Right forelimb (tissue), 1 donor: ENCODE data around the gene TPRN.

Experiments used
- DNase-seq: peaks from one replicate; pipeline ENCODE4 v3.0.0-alpha.2; 2018

The TPRN gene

DNA sequence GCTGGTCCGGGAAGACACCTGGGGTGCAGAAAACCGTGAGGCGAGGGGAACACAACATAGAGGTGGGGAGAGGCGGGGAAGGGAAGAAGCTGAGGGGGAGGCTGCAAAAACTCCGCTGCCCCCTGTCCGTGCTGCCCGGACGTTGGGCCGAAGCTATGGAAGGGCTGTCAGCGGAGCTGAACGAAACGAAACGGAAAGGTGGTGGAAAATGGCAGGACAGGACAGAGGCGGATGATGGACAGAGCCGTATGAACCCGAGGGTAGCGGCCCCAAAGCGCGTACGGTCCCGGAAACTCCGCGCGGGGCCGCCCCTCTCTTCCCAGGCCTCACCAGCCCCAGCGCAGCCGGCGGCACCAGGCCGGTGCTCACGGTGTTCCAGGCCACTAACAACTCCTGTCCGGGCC, 12.5 kb downstream of the TPRN start:
- DNase-seq = no peak

GRCh38 chr9:137187386-137187785, 13.2 kb downstream of the TPRN start:
- no peak for DNase-seq

- no peak for DNase-seq
These were observed 14.2 kb downstream of the TPRN start for GRCh38 chr9:137186385-137186784.

DNA sequence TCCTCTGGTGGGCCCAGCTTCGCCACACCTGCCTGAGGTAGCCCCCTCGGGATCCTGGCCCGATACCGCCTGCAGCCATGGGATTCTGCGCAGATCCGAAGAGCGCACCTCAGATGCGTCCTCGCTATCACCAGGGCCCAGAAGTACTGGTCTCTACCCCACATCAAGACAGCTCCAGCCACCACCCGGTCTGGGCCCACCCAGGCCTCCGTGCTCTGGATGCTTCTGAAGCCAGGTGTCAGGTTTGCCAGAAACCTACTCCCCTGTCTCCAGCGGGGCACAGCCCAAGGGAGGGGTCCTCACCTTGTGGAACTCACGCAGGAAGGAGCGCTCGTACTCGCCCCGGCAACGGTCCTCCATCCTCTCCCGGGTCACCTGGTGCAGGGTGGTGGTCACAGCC, 14.6 kb downstream of the TPRN start:
- no peak for DNase-seq

DNA sequence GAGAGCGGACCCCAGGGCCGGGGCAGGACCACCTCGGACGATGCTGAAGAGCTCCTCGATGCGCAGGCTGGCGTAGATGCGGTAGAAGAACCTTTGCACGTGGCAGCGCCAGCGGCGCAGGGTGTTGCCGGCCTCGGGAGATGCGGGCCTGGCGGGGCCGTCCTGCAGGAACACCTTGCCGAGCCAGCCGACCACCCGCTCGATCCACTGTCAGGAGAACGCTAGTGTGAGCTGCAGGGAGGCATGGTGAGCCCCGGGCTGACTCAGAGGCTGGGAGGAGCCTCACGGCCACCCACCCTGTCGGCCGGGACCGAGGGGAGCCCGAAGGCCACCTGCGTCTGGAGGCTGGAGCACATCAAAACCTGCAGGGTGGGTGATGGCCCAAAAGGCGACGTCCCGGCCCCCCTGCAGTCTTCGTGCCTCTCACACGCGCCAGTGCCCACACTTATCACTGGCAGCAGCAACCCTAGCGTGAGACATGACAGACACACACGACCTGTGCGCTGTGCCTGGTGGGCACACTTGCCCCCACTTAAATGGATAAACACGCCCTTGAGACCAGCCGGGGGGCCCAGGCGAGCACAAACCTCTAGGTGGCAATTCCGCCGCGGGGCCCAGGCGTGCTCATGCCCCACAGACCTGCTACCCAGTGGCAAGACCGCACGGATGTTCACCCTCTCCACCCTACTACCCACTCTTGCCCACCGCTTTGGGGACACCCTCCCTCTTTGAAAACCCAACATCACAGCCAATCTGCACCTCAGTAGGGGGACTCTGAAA, 15.5 kb downstream of the TPRN start:
- no peak for DNase-seq

DNA sequence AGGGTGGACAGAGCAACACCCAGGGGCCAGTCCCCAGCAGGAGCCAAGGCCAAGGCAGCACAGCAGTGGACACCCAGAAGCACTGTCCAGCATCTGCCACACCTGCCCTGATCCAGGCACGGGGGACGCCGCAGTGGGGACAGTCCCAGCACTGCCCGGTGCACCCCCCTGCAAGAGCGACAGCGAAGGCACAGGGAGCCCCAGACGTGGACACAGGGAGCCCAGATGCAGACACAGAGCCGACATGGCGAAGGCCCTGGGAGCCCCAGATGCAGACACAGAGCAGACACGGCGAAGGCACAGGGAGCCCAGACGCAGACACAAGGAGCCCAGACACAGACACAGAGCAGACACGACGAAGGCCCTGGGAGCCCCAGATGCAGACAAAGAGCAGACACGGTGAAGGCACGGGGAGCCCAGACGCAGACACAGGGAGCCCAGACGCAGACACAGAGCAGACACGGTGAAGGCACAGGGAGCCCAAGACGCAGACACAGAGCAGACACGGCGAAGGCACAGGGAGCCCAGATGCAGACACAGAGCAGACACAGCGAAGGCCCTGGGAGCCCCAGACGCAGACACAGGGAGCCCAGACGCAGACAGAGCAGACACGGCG, 16.5 kb downstream of the TPRN start:
- no peak for DNase-seq

DNA sequence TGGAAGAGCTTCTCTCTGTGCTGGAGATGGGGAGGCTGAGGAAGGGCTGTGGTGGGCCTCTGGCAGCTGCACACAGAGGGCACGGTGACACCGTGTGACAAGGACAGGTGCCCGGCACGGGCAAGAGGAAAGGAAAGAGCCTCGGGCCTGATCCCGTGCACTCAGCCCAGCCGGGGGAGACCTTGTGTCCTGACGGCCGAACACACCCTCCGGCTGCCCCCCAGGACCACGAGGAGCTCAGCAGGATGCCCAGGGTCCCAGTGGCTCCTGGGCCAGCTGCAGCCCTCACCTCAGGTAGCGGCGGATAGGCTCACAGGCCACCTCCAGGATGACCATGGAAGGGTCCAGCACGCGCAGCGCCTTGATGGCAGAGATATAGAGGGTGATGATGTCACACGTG, 17.7 kb downstream of the TPRN start:
- DNase-seq = no peak

DNA sequence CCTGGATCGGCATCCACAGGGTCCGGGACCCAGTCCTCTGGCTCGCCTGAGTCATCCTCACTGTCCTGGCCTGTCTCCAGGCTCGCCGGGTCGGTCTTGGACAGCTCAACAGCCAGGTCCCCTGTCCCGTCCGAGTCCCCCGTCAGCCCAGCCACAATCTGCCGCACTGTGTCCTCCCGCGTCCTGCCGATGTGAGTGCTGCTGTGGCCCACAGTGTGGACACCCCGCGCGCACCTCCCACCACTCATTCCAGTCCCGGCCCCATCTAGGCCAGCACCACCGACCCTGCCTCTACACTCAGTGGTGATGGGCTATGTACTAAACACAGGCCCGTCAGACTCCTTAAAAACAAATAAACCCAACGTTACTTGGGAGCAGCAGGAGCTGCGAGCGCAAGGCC, 18.9 kb downstream of the TPRN start:
- DNase-seq = no peak

DNA sequence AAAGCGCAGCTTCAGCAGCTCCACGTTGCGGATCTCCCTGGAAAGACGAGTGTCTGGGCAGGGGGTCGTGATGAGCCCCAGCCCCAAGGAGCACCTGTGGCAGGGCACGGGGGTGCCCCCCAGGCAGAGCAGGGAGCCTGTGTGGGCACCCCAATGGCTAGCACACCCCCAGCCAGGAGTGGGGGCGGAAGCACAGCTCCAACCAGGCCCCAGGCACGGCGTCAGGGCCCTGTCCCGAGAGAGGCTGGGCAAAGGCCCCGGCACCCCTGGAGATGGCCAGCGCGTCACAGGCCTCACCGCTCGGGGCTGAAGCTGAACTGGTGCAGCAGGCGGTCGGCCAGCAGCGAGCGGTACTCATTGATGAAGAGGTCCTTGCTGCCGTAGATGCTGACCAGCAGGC, 20.1 kb downstream of the TPRN start:
- DNase-seq = no peak

GRCh38 chr9:137179761-137180160, 20.8 kb downstream of the TPRN start:
- no peak for DNase-seq

GRCh38 chr9:137178939-137179630, 21.5 kb downstream of the TPRN start:
- no peak for DNase-seq

DNA sequence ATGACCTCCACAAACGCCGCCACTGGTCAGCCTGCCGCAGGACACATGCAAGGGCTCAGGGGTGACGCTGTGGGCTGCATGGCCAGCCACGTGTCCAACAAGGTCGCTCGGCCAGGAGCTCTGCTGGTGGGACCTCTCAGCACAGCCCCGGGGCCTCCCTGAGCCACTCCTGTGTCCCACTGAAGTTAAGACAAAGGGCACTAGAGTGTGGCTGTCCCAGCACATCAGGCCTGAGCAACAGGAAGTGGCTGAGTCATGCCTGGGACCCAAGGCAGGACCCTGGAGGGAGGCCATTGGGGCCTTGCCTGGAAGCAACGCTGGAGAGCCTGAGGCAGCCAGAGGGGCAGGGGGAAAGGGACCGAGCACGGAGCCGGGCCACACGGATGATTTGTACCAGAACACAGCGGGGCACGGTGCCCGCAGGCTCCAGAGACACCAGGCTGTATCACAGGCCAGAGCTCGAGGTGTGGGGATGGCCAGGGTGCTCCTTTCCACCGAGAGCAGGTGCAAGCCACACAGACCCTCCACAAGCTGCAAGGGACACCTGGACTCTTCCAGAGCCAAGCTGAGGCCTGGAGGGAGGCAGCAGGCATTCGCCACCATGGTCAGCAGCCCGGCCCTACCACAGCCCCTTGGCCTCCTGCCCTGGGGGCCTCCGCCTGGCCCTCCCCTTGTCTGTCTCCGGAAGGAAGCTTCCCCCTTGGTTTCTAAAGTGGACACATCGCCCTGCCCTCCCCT, 22.2 kb downstream of the TPRN start:
- DNase-seq = no peak

GRCh38 chr9:137176302-137177182, 24.0 kb downstream of the TPRN start:
- DNase-seq = no peak

GRCh38 chr9:137175345-137175961, 25.1 kb downstream of the TPRN start:
- no peak for DNase-seq

DNA sequence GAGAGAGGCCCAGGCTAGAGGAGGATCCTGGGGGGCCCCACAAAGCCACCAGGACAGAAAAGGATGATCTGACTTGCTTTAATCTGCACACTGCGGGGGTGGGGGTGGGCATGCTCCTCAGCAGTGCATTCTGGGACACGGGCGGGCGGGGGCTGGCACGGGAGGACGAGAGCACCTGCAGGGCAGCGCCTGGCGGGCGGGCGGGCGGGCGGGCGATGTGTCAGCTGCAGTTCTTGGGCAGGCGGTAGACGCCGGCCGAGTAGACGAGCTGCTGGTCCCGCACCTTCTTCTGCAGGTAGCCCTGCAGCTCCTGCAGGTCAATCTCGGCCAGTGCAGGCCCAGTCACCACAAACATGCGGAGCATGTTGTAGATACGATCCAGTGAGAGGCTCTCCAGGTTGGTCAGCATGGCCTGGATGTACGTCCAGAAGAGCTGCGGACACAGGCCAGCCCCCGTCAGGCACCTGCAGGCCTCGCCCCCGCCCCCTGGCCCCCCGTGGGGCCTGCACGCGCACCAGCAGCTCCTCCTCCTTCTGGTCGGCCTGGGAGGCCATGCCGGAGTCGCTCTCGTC, 25.7 kb downstream of the TPRN start:
- no peak for DNase-seq

DNA sequence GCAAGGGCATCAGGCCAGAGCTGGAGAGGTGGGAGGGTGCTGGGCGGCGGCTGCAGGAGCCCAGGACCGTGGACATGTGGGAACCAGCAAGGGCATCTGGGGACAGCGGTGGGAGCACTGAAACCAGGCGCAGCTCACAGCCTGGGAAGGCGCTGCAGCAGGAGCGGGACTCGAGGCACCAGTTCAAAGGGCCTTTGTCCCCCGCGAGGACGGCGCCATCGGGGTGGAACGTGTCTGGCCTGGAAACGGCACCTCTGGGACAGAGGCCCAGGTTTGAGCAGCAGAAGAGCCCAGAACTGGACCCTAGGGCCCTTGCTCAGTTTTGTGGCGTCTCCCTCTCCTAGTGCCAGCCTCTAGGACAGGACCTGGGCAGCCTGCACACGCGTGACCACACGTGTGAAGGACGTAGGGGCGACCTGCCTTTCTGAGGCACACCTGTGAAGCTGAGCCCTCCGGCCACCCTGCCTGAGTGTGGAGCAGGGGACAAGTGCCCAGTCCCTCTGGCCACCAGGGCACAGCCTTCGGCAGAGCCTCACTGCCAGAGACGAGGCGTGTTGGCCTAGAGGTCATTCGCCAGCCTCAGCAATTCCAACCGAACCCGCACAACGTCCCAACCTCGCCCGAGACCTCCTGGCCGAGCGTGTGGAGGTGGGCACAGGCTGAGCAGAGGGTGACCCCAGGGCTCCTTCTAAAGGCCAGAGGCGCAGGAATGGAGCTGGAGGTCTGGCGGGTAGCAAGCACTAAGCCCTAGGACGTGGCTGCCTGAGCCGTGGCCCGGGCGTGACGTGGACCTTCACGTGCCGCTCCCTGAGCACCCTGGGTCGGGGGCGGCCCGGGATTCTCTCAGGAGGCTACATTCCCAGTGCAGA, 26.5 kb downstream of the TPRN start:
- DNase-seq = no peak

DNA sequence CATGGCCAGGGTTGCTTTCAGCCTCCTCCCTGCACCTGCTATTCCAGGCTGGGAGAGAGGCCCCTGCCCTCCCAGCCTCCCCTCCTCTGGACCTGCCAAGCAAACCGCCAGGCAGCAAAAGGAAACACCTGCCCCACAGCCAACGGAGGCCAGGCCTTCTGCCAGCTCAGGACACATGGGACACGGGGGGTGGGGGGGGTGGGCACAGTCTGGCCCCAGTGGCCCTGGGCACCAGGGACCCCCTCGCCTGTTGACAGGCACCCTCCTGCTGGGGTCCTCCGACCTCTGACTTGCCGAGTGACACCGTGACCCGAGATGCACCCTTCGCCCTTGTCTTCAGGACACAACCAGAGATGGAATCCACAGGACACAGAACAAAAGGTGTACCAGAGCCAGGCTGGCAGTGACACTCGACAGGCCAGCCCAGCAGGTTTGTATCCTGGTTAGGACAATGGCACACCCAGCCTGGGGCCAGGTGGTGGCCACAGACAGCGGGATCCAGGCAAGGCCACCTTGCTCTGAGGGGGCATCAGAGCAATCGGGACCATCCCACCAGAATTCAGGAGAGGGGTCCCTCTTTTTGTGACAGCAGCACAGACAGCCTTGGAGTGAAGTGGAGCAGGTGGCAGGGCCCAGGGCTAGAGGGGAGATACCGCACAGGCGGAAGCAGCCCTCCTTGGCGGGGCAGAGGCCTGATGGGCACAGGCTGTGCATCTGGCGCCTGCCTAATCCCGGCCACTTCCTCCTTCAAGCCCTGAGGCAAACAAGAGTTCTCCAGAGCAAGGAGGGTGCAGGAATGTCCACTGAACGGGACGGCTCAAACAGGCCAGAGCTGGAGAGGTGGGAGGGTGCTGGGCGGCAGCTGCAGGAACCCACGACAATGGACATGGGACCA, 27.4 kb downstream of the TPRN start:
- no peak for DNase-seq

GRCh38 chr9:137171149-137171900, 29.2 kb downstream of the TPRN start:
- DNase-seq = no peak
